Left ventricle myocardium inferior (tissue), 1 donor: Measurements from ENCODE around the gene APP. TPM values are rescaled to one million over a fixed set of nuclear protein-coding genes. Genes with fewer than 3 reads are reported as not detected.

Source experiments
- DNase-seq: peaks from one replicate; pipeline ENCODE4 v3.0.0-alpha.2; 2020
- H3K27ac ChIP-seq: fragments of 200-600 bp; replicated peaks from 2 replicates; pipeline ENCODE4 v1.8.0; 2021
- H3K27me3 ChIP-seq: fragments of 200-600 bp; 2 replicates; pipeline ENCODE4 v1.8.0; 2021; ENCODE audit warnings: low read depth
- H3K36me3 ChIP-seq: fragments of 200-600 bp; 2 replicates; pipeline ENCODE4 v1.8.0; 2021
- H3K4me1 ChIP-seq: fragments of 200-600 bp; 2 replicates; pipeline ENCODE4 v1.8.0; 2021
- H3K4me3 ChIP-seq: fragments of 200-600 bp; 2 replicates; pipeline ENCODE4 v1.8.0; 2021; ENCODE audit warnings: mild to moderate bottlenecking, moderate library complexity
- H3K9me3 ChIP-seq: fragments of 200-600 bp; replicated peaks from 2 replicates; pipeline ENCODE4 v1.8.0; 2021
- CTCF ChIP-seq: fragments of 200-600 bp; IDR thresholded peaks from 2 replicates; pipeline ENCODE4 v1.8.0; 2021; ENCODE audit warnings: antibody characterized with exemption, mild to moderate bottlenecking, borderline replicate concordance
- intact Hi-C: fragments of 100-400 bp; cut with micrococcal nuclease; formaldehyde crosslinking; loops from one replicate; pipeline ENCODE4 v1.11.0; 2022
- total RNA-seq: library from RNA; stranded (reverse); fragmentation: NEBNext Ultra II Directional; extraction: Animal tissue kit (Norgen Biotek cat#: 25700); gene quantifications from one replicate; pipeline ENCODE4 v1.2.1, GENCODE V29; 2021
- donor health status: DM: no; HTN: yes; CAD: no; lungs with severe emphysema.

The APP gene
- total RNA-seq, 1 donor from 2014 or later = 332 TPM

DNA sequence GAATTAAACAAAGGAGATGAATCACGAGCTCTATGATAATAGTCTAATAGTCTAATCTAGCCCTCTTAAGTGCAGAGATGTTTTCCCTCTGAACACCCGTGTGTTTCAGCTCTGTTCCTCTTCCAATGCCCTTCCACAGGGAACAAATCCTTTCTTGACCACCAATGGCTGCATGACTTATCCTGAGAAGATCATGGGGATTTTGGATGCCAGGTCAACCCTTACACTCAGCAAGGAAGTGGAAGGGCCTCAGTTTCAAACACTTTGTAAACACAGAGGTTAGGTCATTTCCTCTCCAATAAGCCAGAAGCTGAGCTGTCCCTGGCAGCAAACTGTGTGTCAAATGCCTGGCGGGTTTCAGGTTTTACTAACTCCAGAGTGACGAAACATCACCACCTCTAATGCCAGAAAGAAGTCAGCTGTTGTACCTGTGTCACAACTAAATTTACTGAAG, 235.8 kb downstream of the APP start:
- intact Hi-C loops = no loop called here

DNA sequence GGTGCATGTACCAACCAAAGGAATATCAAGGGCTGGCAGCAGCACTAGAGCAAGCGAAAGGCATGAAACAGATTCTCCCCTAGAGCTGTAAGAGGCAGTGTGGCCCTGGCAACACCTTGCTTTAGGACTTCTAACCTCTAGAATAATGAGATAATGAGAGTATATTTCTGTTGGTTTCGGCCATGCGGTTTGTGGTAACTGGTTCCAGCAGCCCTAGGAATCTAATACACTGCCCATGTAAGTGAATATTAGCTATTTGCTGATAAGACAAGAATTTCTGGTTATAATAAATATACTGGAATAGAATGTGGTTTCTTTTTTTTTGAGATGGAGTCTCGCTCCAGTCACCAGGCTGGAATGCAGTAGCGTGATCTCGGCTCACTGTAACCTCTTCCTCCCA, 236.4 kb downstream of the APP start:
- intact Hi-C loops = no loop called here
- DNase-seq = no peak
- no peaks in the 10 kb centered on the region for H3K9me3 ChIP-seq
- no peak for TF ChIP-seq CTCF
- no peaks in the 10 kb centered on the region for H3K27me3 ChIP-seq
- H3K27ac ChIP-seq = peak overlapping the region; percentile 84
- H3K4me1 ChIP-seq = peaks cover 82% of the 10 kb centered on the region
- no peaks in the 10 kb centered on the region for H3K36me3 ChIP-seq
- no peak overlapping the region for H3K4me3 ChIP-seq

More for the DNA sequence above, 235.8 kb downstream of the APP start:
- no peak for TF ChIP-seq CTCF
- peak overlapping the region; percentile 84 for H3K27ac ChIP-seq
- no peak overlapping the region for H3K4me3 ChIP-seq
- no peaks in the 10 kb centered on the region for H3K9me3 ChIP-seq
- H3K36me3 ChIP-seq = no peaks in the 10 kb centered on the region
- peaks cover 82% of the 10 kb centered on the region for H3K4me1 ChIP-seq
- DNase-seq = peak; percentile 60
- no peaks in the 10 kb centered on the region for H3K27me3 ChIP-seq

DNA sequence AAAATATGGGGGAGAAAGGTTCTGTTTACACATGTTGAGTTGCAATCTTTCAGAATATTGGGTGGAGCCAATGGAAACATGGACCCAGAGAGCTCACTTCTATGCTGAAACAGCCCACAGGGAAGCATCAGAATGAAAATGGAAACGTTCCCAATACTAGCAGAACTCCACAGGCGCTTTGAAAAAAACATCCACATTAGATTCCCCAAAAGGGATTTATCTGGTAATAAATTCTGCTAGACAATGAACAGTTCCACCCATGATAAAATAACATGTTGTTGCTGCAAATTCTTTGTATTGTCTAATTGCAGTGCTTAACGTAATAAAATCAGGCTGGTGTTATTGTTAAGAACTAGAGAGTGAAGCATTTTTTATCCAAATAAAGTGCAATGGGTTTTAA, 238.8 kb downstream of the APP start:
- Histone ChIP-seq H3K36me3 (no peaks in the 10 kb centered on the region), H3K27me3 (no peaks in the 10 kb centered on the region), H3K27ac (peak overlapping the region; percentile 71), H3K4me3 (no peak overlapping the region), H3K9me3 (no peaks in the 10 kb centered on the region), H3K4me1 (peaks cover 81% of the 10 kb centered on the region)
- intact Hi-C loops = no loop called here
- DNase-seq = no peak
- TF ChIP-seq CTCF = no peak

DNA sequence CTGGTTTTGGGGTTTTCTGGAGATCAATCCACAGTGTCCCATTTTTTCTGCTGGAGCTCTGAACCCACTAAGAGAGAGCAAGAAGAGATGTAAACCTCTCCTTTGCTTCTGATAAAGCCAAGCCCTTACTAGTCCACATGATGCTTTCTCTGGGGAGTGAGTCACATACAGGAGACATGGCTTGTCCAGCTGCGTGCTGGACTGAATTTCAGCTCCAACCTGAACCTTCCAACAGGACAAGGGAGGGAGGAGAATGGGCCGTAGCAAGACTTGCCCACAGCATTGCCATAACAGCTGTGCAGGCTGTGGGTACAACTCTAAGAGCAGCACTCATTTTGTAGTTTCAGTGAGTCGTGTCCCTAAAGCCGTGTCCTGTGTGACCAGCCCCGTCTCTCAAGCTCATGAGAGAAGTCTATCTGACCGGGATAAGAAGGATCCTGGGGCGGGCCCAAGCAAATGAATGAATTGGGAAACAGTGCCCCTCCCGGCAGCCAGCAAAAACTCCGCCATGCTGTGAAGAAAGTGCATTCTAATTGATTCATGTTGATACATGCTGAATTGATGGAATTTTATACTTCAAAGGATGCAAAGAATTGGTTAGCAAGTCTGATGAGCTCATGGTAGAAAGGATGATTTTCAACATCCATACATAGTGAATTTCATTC, 240.6 kb downstream of the APP start:
- H3K4me1 ChIP-seq = peaks cover 81% of the 10 kb centered on the region
- intact Hi-C loops = no loop called here
- H3K9me3 ChIP-seq = no peaks in the 10 kb centered on the region
- no peaks in the 10 kb centered on the region for H3K36me3 ChIP-seq
- no peaks in the 10 kb centered on the region for H3K27me3 ChIP-seq
- no peak overlapping the region for H3K4me3 ChIP-seq
- DNase-seq = no peak
- H3K27ac ChIP-seq = peak overlapping the region; percentile 71
- no peak for TF ChIP-seq CTCF

DNA sequence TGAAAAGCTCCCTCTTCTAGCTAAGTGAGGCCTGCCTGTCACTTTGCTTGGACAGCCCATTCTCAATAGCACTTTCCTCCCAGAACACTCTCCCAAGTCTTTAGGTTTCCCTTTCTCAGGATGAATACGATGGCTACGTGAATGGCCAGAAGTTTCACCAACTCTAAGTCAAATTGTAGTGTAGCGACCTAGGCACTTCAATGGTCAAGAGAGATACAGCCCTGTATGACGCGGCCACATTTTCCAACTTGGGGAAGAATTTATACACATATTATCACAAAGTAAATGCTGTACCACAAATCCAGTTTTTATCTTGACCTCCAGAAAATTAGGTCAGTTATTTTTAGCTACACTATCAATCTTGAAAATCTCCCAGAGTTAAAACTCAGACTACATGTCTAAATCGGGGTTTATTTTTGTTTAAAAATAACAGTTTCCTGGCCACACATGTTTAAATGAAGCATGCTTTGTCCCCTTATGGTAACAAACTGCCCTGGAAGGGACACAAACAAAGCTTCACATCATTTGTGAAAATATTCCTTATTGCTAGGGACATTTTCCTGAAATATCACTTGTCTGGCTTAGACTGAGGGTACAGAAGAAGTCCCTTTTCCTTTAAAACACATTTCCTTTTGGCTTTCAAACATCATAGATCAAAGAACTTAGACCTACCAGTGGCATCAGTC, 243.2 kb downstream of the APP start:
- Histone ChIP-seq H3K27me3 (no peaks in the 10 kb centered on the region), H3K36me3 (no peaks in the 10 kb centered on the region), H3K27ac (peak overlapping the region; percentile 77), H3K4me1 (peaks cover 75% of the 10 kb centered on the region), H3K4me3 (no peak overlapping the region), H3K9me3 (no peaks in the 10 kb centered on the region)
- TF ChIP-seq CTCF = no peak
- intact Hi-C loops = no loop called here
- no peak for DNase-seq
